ENCODE data around the gene CMIP.
A peak's percentile ranks its signal among the peaks of the same experiment; 100 is the strongest.

CMIP gene

GRCh38 chr16:81448154-81449131 is 3.8 kb downstream of the CMIP start:
- DNase-seq, result no peak

GRCh38 chr16:81449241-81449640 is 4.6 kb downstream of the CMIP start:
- DNase-seq, result no peak

GRCh38 chr16:81449899-81450608 is 5.4 kb downstream of the CMIP start:
- DNase-seq, result no peak

- no peak for DNase-seq
Measured at GRCh38 chr16:81450783-81451491, 6.3 kb downstream of the CMIP start.

GRCh38 chr16:81451753-81452680 is 7.4 kb downstream of the CMIP start:
- no peak for DNase-seq

GRCh38 chr16:81453091-81453728 is 8.6 kb downstream of the CMIP start:
- no peak for DNase-seq

GRCh38 chr16:81454044-81454443 is 9.4 kb downstream of the CMIP start:
- DNase-seq, result no peak

- no peak for DNase-seq
Measured at GRCh38 chr16:81455006-81455405, 10.4 kb downstream of the CMIP start.

GRCh38 chr16:81455720-81456494 is 11.3 kb downstream of the CMIP start:
- no peak for DNase-seq

GRCh38 chr16:81456523-81457325 is 12.1 kb downstream of the CMIP start:
- no peak for DNase-seq

GRCh38 chr16:81457326-81458133 is 12.9 kb downstream of the CMIP start:
- peak; percentile 81 for DNase-seq

GRCh38 chr16:81458149-81458669 is 13.6 kb downstream of the CMIP start:
- DNase-seq, result no peak

- no peak for DNase-seq
Measured at GRCh38 chr16:81458827-81459598, 14.4 kb downstream of the CMIP start.

GRCh38 chr16:81460075-81460474 is 15.5 kb downstream of the CMIP start:
- no peak for DNase-seq

GRCh38 chr16:81461243-81461642 is 16.6 kb downstream of the CMIP start:
- DNase-seq, result no peak

- DNase-seq, result no peak
Measured at GRCh38 chr16:81461766-81462165, 17.2 kb downstream of the CMIP start.

GRCh38 chr16:81462683-81463082 is 18.1 kb downstream of the CMIP start:
- DNase-seq, result no peak

- no peak for DNase-seq
Measured at GRCh38 chr16:81463296-81463890, 18.8 kb downstream of the CMIP start.
